Measurements from ENCODE around the gene PDLIM7.

- no peak for TF ChIP-seq EZH2 (optimal IDR thresholded peaks at IDR 0.05; ENCODE audit: low read depth, low read length)
- TF ChIP-seq, protein P1, sequence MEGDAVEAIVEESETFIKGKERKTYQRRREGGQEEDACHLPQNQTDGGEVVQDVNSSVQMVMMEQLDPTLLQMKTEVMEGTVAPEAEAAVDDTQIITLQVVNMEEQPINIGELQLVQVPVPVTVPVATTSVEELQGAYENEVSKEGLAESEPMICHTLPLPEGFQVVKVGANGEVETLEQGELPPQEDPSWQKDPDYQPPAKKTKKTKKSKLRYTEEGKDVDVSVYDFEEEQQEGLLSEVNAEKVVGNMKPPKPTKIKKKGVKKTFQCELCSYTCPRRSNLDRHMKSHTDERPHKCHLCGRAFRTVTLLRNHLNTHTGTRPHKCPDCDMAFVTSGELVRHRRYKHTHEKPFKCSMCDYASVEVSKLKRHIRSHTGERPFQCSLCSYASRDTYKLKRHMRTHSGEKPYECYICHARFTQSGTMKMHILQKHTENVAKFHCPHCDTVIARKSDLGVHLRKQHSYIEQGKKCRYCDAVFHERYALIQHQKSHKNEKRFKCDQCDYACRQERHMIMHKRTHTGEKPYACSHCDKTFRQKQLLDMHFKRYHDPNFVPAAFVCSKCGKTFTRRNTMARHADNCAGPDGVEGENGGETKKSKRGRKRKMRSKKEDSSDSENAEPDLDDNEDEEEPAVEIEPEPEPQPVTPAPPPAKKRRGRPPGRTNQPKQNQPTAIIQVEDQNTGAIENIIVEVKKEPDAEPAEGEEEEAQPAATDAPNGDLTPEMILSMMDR (IDR thresholded peaks at IDR 0.05; ENCODE audit: low read length) = no peak
Measured at GRCh38 chr5:177508837-177509236, 11.4 kb upstream of the PDLIM7 start.

All from MM.1S (cell line).